Peyer's patch (tissue), 4 donors: ENCODE results near the gene BLMH. TPM values are rescaled to one million over a fixed set of nuclear protein-coding genes. Genes with fewer than 3 reads are reported as not detected.

Experiments
- DNase-seq, 3 donors: peaks; one replicate each; pipeline ENCODE4 v3.0.0-alpha.2; 2017 to 2019
- H3K27ac ChIP-seq, 4 donors: fragments of 200-600 bp; sonication (generic); one replicate each; pipeline ENCODE4 v1.5.1; 2016 to 2019
- H3K27me3 ChIP-seq, 2 donors: fragments of 200-600 bp; sonication (generic); one replicate each; pipeline ENCODE4 v1.5.1; 2019
- H3K36me3 ChIP-seq, 3 donors: fragments of 200-600 bp; sonication (generic); one replicate each; pipeline ENCODE4 v1.5.1; 2016 to 2019
- H3K4me1 ChIP-seq, 4 donors: fragments of 200-600 bp; sonication (generic); one replicate each; pipeline ENCODE4 v1.5.1; 2016 to 2019
- H3K4me3 ChIP-seq, 4 donors: fragments of 200-600 bp; sonication (generic); 1 replicate in 3 of 4; 2 replicates in 1 of 4; pipeline ENCODE4 v1.5.1; 2016 to 2019; ENCODE audit warnings: mild to moderate bottlenecking in 1 of 4
- H3K9me3 ChIP-seq, 4 donors: fragments of 200-600 bp; sonication (generic); one replicate each; pipeline ENCODE4 v1.5.1; 2016 to 2019; ENCODE audit warnings: mild to moderate bottlenecking in 1 of 4
- POLR2A ChIP-seq, 2 donors: fragments of 450-650 bp; IDR thresholded peaks; one replicate each; pipeline ENCODE4 v1.5.1; 2017; ENCODE audit warnings: antibody characterized with exemption in 2 of 2, mild to moderate bottlenecking in 2 of 2, moderate library complexity in 2 of 2
- total RNA-seq, 4 donors: library from RNA; depleted of rRNA; stranded (reverse); fragments of >200 nt; gene quantifications; one replicate each; pipeline ENCODE4 v1.1.0, GENCODE V29; 2016
- TF ChIP-seq, protein P1 (sequence below), 6 experiments: fragments of 450-650 bp in 4 of 6; fragments of 200-600 bp in 2 of 6; sonication (generic) in 1 of 6; IDR thresholded peaks; one replicate each; pipeline ENCODE4 v1.5.1; 2017 to 2019; ENCODE audit warnings: antibody characterized with exemption in 6 of 6, mild to moderate bottlenecking in 3 of 6, moderate library complexity in 1 of 6

BLMH gene
- total RNA-seq, 4 donors from 2014 or later: 19.4 to 49.5 (median 31.3) TPM

DNA sequence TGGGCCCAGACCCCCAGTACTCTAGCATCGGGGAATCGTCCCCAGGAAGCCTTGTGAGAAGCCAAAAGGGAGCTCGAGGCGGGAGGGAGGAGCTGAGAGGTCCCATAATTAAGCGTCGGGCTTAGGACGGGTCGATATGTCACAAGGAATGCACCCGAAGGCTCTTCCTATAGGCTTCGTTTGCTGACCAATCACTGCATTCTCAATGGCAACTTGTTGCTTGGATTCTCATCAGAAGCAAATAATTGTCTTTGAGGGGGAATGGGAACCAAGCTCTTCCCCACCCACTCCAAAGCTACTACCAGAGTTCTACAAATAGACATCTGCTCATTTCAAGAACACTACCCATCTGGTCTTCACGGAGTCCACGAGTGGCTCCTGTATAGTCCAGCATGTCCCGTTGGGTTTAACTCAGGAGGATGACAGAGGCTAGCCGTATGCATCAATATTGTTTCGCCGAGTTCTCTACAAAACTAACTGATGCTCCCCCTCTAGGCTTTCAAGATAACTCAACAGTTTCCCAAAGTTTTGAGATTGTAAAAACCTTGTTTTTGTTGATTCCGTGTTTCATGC lies 628 bp upstream of the BLMH start:
- Histone ChIP-seq H3K27ac (peak overlapping the region; percentile 67 to 82 (median 78)), H3K4me3 (peak overlapping the region; percentile 67 to 95 (median 94)), H3K9me3 (no peaks in the 10 kb centered on the region), H3K27me3 (no peaks in the 10 kb centered on the region), H3K4me1 (peaks cover 0 to 11% (median 5%) of the 10 kb centered on the region in 4 donors), H3K36me3 (peaks cover 0 to 16% (median under 1%) of the 10 kb centered on the region in 3 donors)
- TF ChIP-seq POLR2A (IDR thresholded peaks at IDR 0.05): no peak
- TF ChIP-seq, protein P1, sequence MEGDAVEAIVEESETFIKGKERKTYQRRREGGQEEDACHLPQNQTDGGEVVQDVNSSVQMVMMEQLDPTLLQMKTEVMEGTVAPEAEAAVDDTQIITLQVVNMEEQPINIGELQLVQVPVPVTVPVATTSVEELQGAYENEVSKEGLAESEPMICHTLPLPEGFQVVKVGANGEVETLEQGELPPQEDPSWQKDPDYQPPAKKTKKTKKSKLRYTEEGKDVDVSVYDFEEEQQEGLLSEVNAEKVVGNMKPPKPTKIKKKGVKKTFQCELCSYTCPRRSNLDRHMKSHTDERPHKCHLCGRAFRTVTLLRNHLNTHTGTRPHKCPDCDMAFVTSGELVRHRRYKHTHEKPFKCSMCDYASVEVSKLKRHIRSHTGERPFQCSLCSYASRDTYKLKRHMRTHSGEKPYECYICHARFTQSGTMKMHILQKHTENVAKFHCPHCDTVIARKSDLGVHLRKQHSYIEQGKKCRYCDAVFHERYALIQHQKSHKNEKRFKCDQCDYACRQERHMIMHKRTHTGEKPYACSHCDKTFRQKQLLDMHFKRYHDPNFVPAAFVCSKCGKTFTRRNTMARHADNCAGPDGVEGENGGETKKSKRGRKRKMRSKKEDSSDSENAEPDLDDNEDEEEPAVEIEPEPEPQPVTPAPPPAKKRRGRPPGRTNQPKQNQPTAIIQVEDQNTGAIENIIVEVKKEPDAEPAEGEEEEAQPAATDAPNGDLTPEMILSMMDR (IDR thresholded peaks at IDR 0.05): no peak
- DNase-seq: peak in 1 of 3 donors; percentile 16

DNA sequence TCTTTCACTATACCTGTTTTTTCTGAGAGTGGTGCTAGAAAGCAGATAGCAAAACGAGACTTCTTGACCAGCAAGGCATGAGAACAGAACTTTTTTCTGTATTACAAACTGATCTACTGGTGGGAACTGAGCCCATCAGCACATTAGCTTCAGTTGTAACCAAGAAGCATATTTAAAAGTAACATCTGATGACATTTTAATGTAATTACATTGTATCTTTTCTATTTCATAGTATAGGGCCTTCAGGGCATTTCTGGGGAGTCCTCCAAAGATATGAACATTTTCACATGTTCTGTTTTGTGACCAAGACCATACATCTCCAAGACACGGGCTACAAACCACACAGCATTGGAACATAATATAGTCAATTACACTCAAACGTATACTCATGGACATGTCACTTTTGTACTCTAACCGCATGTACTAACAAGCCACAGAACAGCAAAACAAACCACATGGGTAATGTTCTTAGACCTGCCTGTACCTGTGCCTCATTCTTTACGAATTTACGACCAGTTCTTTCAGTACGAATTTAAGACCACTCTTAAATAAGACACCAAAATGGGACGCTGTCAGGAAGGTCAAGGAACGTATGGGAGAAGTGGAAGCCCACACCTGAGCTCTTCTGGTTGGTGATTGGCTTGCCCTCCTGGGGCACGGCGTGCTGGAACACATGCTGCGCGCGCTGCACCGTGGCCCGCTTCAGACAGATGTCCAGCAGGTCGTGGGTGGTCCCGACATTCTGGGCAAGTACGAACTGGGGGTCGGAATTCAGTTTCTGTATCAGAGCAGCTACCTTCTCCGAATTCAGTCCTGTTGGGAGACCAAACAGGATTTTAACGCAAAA lies 825 bp downstream of the BLMH start:
- peaks cover 0 to 30% (median 2%) of the 10 kb centered on the region in 3 donors for H3K36me3 ChIP-seq
- H3K9me3 ChIP-seq: no peaks in the 10 kb centered on the region
- no peaks in the 10 kb centered on the region for H3K27me3 ChIP-seq
- peak; percentile 55 to 66 (median 65) for DNase-seq
- TF ChIP-seq POLR2A (IDR thresholded peaks at IDR 0.05): no peak
- TF ChIP-seq, protein P1 (IDR thresholded peaks at IDR 0.05): no peak
- peak overlapping the region; percentile 67 to 82 (median 78) for H3K27ac ChIP-seq
- H3K4me1 ChIP-seq: peaks cover 0 to 11% (median 5%) of the 10 kb centered on the region in 4 donors
- H3K4me3 ChIP-seq: peak overlapping the region; percentile 67 to 95 (median 94)

DNA sequence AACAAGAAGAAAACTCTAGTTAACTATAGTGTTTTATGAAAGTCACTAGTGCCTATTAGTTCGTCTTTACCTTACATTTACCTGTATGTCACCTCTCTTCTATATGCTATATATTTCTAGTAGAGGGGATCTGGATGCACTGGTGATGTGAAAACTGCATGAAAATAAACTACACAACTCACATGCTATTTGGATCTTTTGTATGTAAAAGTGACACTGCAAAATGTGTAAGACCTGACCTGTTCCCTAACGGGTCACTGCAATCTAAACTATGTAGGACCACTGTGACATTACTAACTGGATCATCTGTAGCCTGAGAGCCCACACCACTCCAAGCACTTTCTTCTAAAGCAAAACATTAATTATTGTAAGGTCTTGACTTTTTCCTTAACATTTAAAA lies 1.7 kb downstream of the BLMH start:
- no peak for TF ChIP-seq POLR2A (IDR thresholded peaks at IDR 0.05)
- TF ChIP-seq, protein P1 (IDR thresholded peaks at IDR 0.05): no peak
- DNase-seq: no peak
- no peak overlapping the region for H3K27ac ChIP-seq
- peaks cover 0 to 39% (median 2%) of the 10 kb centered on the region in 3 donors for H3K36me3 ChIP-seq
- no peak overlapping the region for H3K4me3 ChIP-seq
- no peaks in the 10 kb centered on the region for H3K9me3 ChIP-seq
- H3K27me3 ChIP-seq: no peaks in the 10 kb centered on the region
- H3K4me1 ChIP-seq: peaks cover 0 to 11% (median 5%) of the 10 kb centered on the region in 4 donors

DNA sequence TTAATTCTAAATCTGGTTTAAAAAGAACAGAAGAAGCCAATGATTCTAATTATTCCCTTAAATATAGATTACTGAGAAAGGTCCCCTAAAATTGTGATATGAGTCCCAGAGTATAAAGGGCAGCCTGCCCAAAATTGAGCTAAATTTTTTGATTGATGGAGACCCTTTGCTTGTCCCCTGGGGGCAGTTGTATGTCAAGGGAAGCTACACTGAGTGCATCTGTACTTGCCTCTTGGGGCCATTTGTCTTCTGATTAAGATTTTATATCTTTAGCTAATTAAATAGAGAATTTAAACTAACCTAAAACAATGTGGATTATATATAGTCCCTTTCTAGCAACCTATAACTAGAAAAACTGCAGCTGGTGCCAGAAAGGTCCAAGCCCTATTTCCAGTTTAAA lies 12.6 kb downstream of the BLMH start:
- peaks cover 0 to 55% (median 0%) of the 10 kb centered on the region in 3 donors for H3K36me3 ChIP-seq

DNA sequence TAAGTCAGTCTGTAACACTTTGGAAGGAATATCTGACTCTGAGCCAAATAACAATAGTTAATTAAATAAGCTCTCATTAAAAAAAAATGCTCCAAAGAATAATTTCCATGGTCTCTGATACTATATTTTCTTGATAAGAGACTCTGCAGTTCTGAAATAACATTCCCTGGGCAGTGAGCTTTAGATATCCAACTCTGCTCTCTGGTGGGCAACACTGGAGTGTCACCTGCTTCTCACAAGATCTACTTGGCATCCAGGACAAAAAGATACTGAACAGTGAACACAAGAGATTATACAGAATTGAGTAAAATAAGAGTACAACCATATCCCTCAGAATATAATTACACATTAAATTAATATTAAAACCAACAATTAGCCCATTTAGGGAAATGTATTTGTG lies 13.7 kb downstream of the BLMH start:
- DNase-seq: no peak
- Histone ChIP-seq H3K4me3 (no peak overlapping the region), H3K27me3 (no peaks in the 10 kb centered on the region), H3K9me3 (no peaks in the 10 kb centered on the region), H3K36me3 (peaks cover 0 to 57% (median 0%) of the 10 kb centered on the region in 3 donors), H3K4me1 (no peaks in the 10 kb centered on the region), H3K27ac (no peak overlapping the region)
- TF ChIP-seq, protein P1 (IDR thresholded peaks at IDR 0.05): peak in 4 of 6 experiments; percentile 14 to 37 (median 25)
- TF ChIP-seq POLR2A (IDR thresholded peaks at IDR 0.05): no peak

More for the DNA sequence above, 12.6 kb downstream of the BLMH start:
- Histone ChIP-seq H3K27me3 (no peaks in the 10 kb centered on the region), H3K9me3 (no peaks in the 10 kb centered on the region), H3K4me1 (no peaks in the 10 kb centered on the region), H3K27ac (no peak overlapping the region), H3K4me3 (no peak overlapping the region)
- no peak for DNase-seq
- TF ChIP-seq, protein P1 (IDR thresholded peaks at IDR 0.05): no peak
- no peak for TF ChIP-seq POLR2A (IDR thresholded peaks at IDR 0.05)
